H9 (cell line): Measurements from ENCODE around the gene WDPCP. TPM values are rescaled to one million over a fixed set of nuclear protein-coding genes. Genes with fewer than 3 reads are reported as not detected.
"Not testable (repeated sequence)": the region's sequence is repeated elsewhere in the genome, so short reads cannot be mapped to it uniquely, and the experiment has no call there.

Experiments
- DNase-seq: peaks from one replicate; pipeline ENCODE4 v3.0.0-alpha.2; 2017
- H2AFZ ChIP-seq: one replicate; pipeline ENCODE4 v1.6.1; 2013; ENCODE audit warnings: mild to moderate bottlenecking, low read length, control low read depth, moderate library complexity
- H2AK5ac ChIP-seq: 2 replicates; pipeline ENCODE4 v1.6.1; 2013; ENCODE audit warnings: low read length, control low read depth, mixed read lengths; ENCODE audit not compliant: insufficient read length
- H2BK120ac ChIP-seq: one replicate; pipeline ENCODE4 v1.6.1; 2013; ENCODE audit warnings: low read depth, mild to moderate bottlenecking, low read length, control low read depth, inconsistent platforms; ENCODE audit not compliant: poor library complexity, severe bottlenecking
- H2BK12ac ChIP-seq: 2 replicates; pipeline ENCODE4 v1.6.1; 2013; ENCODE audit warnings: low read length, control low read depth, mixed read lengths, low read depth; ENCODE audit not compliant: insufficient read length
- H2BK15ac ChIP-seq: 2 replicates; pipeline ENCODE4 v1.6.1; 2013; ENCODE audit warnings: low read depth, low read length, control low read depth
- H2BK20ac ChIP-seq: one replicate; pipeline ENCODE4 v1.6.1; 2013; ENCODE audit warnings: low read depth, mild to moderate bottlenecking, low read length, control low read depth, inconsistent platforms; ENCODE audit not compliant: poor library complexity, severe bottlenecking
- H2BK5ac ChIP-seq: 2 replicates; pipeline ENCODE4 v1.6.1; 2013; ENCODE audit warnings: low read length, control low read depth, mixed read lengths; ENCODE audit not compliant: insufficient read length
- H3K14ac ChIP-seq: 2 replicates; pipeline ENCODE4 v1.6.1; 2013; ENCODE audit warnings: low read length, control low read depth; ENCODE audit not compliant: insufficient read depth
- H3K18ac ChIP-seq: 2 replicates; pipeline ENCODE4 v1.6.1; 2013; ENCODE audit warnings: low read depth, mild to moderate bottlenecking, mixed read lengths, low read length, control low read depth; ENCODE audit not compliant: insufficient read length
- H3K23ac ChIP-seq: 2 replicates; pipeline ENCODE4 v1.6.1; 2013; ENCODE audit warnings: low read length, control low read depth, mixed read lengths, low read depth; ENCODE audit not compliant: insufficient read length
- H3K23me2 ChIP-seq: 2 replicates; pipeline ENCODE4 v1.6.1; 2013; ENCODE audit warnings: low read depth, mild to moderate bottlenecking, mixed read lengths, low read length, control low read depth; ENCODE audit not compliant: insufficient read length, poor library complexity, severe bottlenecking
- H3K27ac ChIP-seq: 2 replicates; pipeline ENCODE4 v1.5.1; 2013; ENCODE audit warnings: low read length, control low read depth, mixed read lengths, low read depth; ENCODE audit not compliant: insufficient read length
- H3K27me3 ChIP-seq: 2 replicates; pipeline ENCODE4 v1.6.1; 2013; ENCODE audit warnings: low read length, control low read depth, inconsistent platforms; ENCODE audit not compliant: insufficient read depth
- H3K4ac ChIP-seq: 2 replicates; pipeline ENCODE4 v1.6.1; 2013; ENCODE audit warnings: low read depth, mild to moderate bottlenecking, control low read depth, inconsistent platforms, low read length, moderate library complexity
- H3K4me1 ChIP-seq: 2 replicates; pipeline ENCODE4 v1.6.1; 2013; ENCODE audit warnings: low read length, control low read depth, inconsistent platforms; ENCODE audit not compliant: insufficient read depth
- H3K4me2 ChIP-seq: 2 replicates; pipeline ENCODE4 v1.6.1; 2013; ENCODE audit warnings: low read length, control low read depth, mixed read lengths; ENCODE audit not compliant: insufficient read length, insufficient read depth
- H3K56ac ChIP-seq: 2 replicates; pipeline ENCODE4 v1.6.1; 2013; ENCODE audit warnings: low read depth, mild to moderate bottlenecking, mixed read lengths, low read length, control low read depth; ENCODE audit not compliant: insufficient read length
- H3K79me1 ChIP-seq: 2 replicates; pipeline ENCODE4 v1.6.1; 2013; ENCODE audit warnings: low read depth, mild to moderate bottlenecking, moderate library complexity, low read length, control low read depth, inconsistent platforms; ENCODE audit not compliant: insufficient read depth, poor library complexity, severe bottlenecking
- H3K79me2 ChIP-seq: 2 replicates; pipeline ENCODE4 v1.6.1; 2013; ENCODE audit warnings: low read length, control low read depth, inconsistent platforms; ENCODE audit not compliant: insufficient read depth
- H3K9ac ChIP-seq: 2 replicates; pipeline ENCODE4 v1.6.1; 2013; ENCODE audit warnings: low read length, control low read depth, mixed read lengths; ENCODE audit not compliant: insufficient read length; ENCODE audit errors: extremely low read depth
- H3K9me3 ChIP-seq: one replicate; pipeline ENCODE4 v1.6.1; 2013; ENCODE audit warnings: low read depth, low read length, inconsistent platforms; ENCODE audit not compliant: control insufficient read depth
- H3T11ph ChIP-seq: one replicate; pipeline ENCODE4 v1.6.1; 2013; ENCODE audit warnings: mild to moderate bottlenecking, low read length, control low read depth, inconsistent platforms
- H4K20me1 ChIP-seq: one replicate; pipeline ENCODE4 v1.6.1; 2013; ENCODE audit not compliant: control insufficient read depth, insufficient read length, insufficient read depth
- H4K5ac ChIP-seq: 2 replicates; pipeline ENCODE4 v1.6.1; 2013; ENCODE audit warnings: low read depth, mild to moderate bottlenecking, mixed read lengths, low read length, control low read depth; ENCODE audit not compliant: insufficient read length
- H4K8ac ChIP-seq: replicated peaks from 2 replicates; pipeline ENCODE4 v1.6.1; 2013; ENCODE audit warnings: low read length, control low read depth, mixed read lengths, low read depth; ENCODE audit not compliant: insufficient read length
- H4K91ac ChIP-seq: 2 replicates; pipeline ENCODE4 v1.6.1; 2013; ENCODE audit warnings: low read depth, mild to moderate bottlenecking, moderate library complexity, mixed read lengths, low read length, control low read depth; ENCODE audit not compliant: insufficient read length
- H3K27ac Mint-ChIP-seq, 3 experiments: 2 replicates in 2 of 3; 3 replicates in 1 of 3; pipeline ENCODE4 v1.8.0; 2020 to 2021; ENCODE audit warnings: mixed read lengths in 3 of 3, mild to moderate bottlenecking in 1 of 3, moderate library complexity in 1 of 3
- H3K27me3 Mint-ChIP-seq: 2 replicates; pipeline ENCODE4 v1.8.0; 2021; ENCODE audit warnings: low read depth, mild to moderate bottlenecking, moderate library complexity, mixed read lengths
- H3K36me3 Mint-ChIP-seq, 3 experiments: 2 replicates in 2 of 3; 3 replicates in 1 of 3; pipeline ENCODE4 v1.8.0; 2020 to 2021; ENCODE audit warnings: low read depth in 3 of 3, mixed read lengths in 3 of 3; ENCODE audit not compliant: insufficient read depth in 1 of 3
- H3K4me1 Mint-ChIP-seq, 2 experiments: 2 replicates each; pipeline ENCODE4 v1.8.0; 2020; ENCODE audit warnings: mixed read lengths in 2 of 2
- H3K4me3 Mint-ChIP-seq, 2 experiments: 2 replicates in 1 of 2; 3 replicates in 1 of 2; pipeline ENCODE4 v1.8.0; 2020 to 2021; ENCODE audit warnings: mild to moderate bottlenecking in 2 of 2, mixed read lengths in 2 of 2, moderate library complexity in 1 of 2
- H3K9me3 Mint-ChIP-seq, 2 experiments: 2 replicates in 1 of 2; 3 replicates in 1 of 2; pipeline ENCODE4 v1.8.0; 2020; ENCODE audit warnings: mild to moderate bottlenecking in 2 of 2, mixed read lengths in 2 of 2, moderate library complexity in 1 of 2
- WGBS: extraction: QIAGEN DNeasy Blood & Tissue Kit; methylation state at CpG from one replicate; pipeline ENCODE4 v1.1.7; 2013; ENCODE audit warnings: missing lambda C conversion rate, low lambda C conversion rate, mixed read lengths; ENCODE audit not compliant: insufficient read length; ENCODE audit errors: extremely low coverage; 5-methylcytosine and 5-hydroxymethylcytosine counted together
- total RNA-seq: library from RNA; stranded (reverse); gene quantifications from 2 replicates; pipeline ENCODE4 v1.2.1, GENCODE V29; 2021
- TF ChIP-seq, protein P1 (sequence below): fragments of 200-600 bp; sonication (generic); conservative IDR thresholded peaks from 3 replicates; pipeline ENCODE4 v1.8.0; 2021; ENCODE audit warnings: antibody characterized with exemption, mild to moderate bottlenecking

Gene WDPCP
- total RNA-seq, 1 experiment from 2014 or later, result 22.4 TPM

DNA sequence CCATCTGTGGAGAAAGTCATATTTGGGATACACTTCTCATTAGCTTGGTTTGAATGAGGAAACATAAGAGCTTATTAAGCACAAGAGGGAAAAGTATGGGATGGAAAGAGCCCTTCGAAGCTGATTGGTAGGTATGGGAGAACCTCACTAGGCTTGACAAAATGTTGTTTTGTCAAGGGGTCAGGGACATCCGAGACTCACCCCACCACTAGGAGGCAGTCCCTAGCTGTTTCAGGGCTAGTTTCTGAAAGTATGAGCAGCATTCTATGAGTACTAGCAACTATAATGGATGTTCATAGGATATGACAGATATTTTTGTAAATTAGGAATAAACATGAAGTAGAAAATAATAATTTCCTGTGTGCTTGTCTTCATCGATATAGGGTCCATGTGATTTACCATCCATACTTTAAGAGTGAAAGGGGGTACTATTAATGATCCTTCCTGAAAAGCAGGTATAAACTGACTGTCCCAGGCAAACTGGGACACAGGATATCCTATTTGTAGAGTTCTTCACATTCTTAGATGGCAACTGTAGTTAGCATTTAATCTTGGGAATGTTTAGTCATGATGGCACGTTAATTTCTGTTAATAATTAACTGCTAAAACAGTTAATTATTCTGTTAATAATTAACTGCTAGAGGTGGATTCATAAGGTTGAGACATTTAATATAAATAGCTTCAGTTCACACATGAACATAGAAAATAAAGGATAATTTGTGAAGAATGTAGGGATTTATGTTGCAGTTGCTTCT lies 509.2 kb downstream of the WDPCP start:
- Histone ChIP-seq H4K5ac (no peak overlapping the region), H2BK15ac (no peak overlapping the region), H3K14ac (no peak overlapping the region), H2BK120ac (no peak overlapping the region), H4K8ac (no peak overlapping the region), H3K18ac (no peak overlapping the region), H3K56ac (no peak overlapping the region), H3K23me2 (no peaks in the 10 kb centered on the region), H3T11ph (no peak overlapping the region), H4K20me1 (no peaks in the 10 kb centered on the region), H2BK20ac (no peak overlapping the region), H3K79me2 (no peaks in the 10 kb centered on the region), H3K27me3 (no peaks in the 10 kb centered on the region), H3K4me2 (no peak overlapping the region), H3K4ac (no peak overlapping the region), H4K91ac (no peak overlapping the region), H3K4me1 (no peaks in the 10 kb centered on the region), H3K79me1 (no peaks in the 10 kb centered on the region), H3K23ac (no peak overlapping the region), H3K27ac (no peak overlapping the region), H3K9me3 (no peaks in the 10 kb centered on the region), H3K9ac (no peak overlapping the region), H2AK5ac (no peak overlapping the region), H2AFZ (no peak overlapping the region), H2BK12ac (no peak overlapping the region), H2BK5ac (no peak overlapping the region)
- Mint-ChIP-seq H3K27me3 (no peaks in the 10 kb centered on the region; the same call in 1 of the 2 replicates), H3K27ac (no peak overlapping the region), H3K9me3 (no peaks in the 10 kb centered on the region), H3K4me1 (peaks cover 4 to 8% of the 10 kb centered on the region in 2 experiments), H3K4me3 (no peak overlapping the region), H3K36me3 (no peaks in the 10 kb centered on the region; a peak in 1 of 7 replicates)
- peak; percentile 61 for DNase-seq
- no CpG with 5 or more reads among the region's 4 CpGs for WGBS
- TF ChIP-seq, protein P1, sequence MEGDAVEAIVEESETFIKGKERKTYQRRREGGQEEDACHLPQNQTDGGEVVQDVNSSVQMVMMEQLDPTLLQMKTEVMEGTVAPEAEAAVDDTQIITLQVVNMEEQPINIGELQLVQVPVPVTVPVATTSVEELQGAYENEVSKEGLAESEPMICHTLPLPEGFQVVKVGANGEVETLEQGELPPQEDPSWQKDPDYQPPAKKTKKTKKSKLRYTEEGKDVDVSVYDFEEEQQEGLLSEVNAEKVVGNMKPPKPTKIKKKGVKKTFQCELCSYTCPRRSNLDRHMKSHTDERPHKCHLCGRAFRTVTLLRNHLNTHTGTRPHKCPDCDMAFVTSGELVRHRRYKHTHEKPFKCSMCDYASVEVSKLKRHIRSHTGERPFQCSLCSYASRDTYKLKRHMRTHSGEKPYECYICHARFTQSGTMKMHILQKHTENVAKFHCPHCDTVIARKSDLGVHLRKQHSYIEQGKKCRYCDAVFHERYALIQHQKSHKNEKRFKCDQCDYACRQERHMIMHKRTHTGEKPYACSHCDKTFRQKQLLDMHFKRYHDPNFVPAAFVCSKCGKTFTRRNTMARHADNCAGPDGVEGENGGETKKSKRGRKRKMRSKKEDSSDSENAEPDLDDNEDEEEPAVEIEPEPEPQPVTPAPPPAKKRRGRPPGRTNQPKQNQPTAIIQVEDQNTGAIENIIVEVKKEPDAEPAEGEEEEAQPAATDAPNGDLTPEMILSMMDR, result peak; percentile 87

DNA sequence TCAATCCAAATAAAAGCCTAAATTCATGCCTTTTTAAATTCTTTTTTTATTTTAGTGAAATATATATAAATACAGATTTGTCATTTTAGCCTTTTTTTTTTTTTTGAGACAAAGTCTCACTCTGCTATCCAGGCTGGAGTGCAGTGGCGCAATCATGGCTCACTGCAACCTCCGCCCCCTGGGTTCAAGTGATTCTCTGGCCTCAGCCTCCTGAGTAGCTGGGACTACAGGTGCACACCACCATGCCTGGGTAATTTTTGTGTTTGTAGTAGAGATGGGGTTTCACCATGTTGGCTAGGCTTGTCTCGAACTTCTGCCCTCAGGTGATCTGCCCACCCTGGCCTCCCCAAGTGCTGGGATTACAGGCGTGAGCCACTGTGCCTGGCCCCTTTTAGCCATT lies 513.9 kb downstream of the WDPCP start:
- H2BK15ac ChIP-seq, H2BK120ac ChIP-seq, H2AFZ ChIP-seq, H2BK20ac ChIP-seq, H3K4me3 Mint-ChIP-seq, H4K5ac ChIP-seq, H4K8ac ChIP-seq, H3K36me3 Mint-ChIP-seq, H3K27me3 Mint-ChIP-seq, H3K4me2 ChIP-seq, H3T11ph ChIP-seq, H3K27me3 ChIP-seq, H3K4ac ChIP-seq, H3K9me3 Mint-ChIP-seq, H3K79me2 ChIP-seq, H3K9ac ChIP-seq, H3K27ac Mint-ChIP-seq, H3K14ac ChIP-seq, H2AK5ac ChIP-seq, H3K4me1 Mint-ChIP-seq, H3K23ac ChIP-seq, H3K79me1 ChIP-seq, H2BK5ac ChIP-seq, H3K27ac ChIP-seq, H3K9me3 ChIP-seq, H2BK12ac ChIP-seq, H3K23me2 ChIP-seq, DNase-seq, H4K91ac ChIP-seq, H3K56ac ChIP-seq, H4K20me1 ChIP-seq, H3K4me1 ChIP-seq, H3K18ac ChIP-seq: not testable (repeated sequence)
- no CpG with 5 or more reads among the region's 4 CpGs for WGBS
